ENCODE results near the gene TFDP1. TPM values are rescaled to one million over a fixed set of nuclear protein-coding genes. Genes with fewer than 3 reads are reported as not detected.

Gene TFDP1
- total and polyA plus RNA-seq, 7 donors: 26.5 to 57.1 (median 40.2) TPM

GRCh38 chr13:113639616-113640262, 55.2 kb downstream of the TFDP1 start:
- TF ChIP-seq POLR2AphosphoS5 (IDR thresholded peaks at IDR 0.05) (peak; percentile 50 to 81 (median 72)), EP300 (IDR thresholded peaks at IDR 0.05) (no peak)
- WGBS, 2 donors: 95 to 97% methylated on average over 27 of the region's 27 CpGs
- Histone ChIP-seq H3K27ac (peak overlapping the region in 3 of 4 donors; percentile 20 to 63 (median 43)), H3K27me3 (no peaks in the 10 kb centered on the region), H3K36me3 (peaks cover 17 to 55% (median 27%) of the 10 kb centered on the region in 4 donors), H3K4me1 (peaks cover 0 to 14% (median 4%) of the 10 kb centered on the region in 4 donors), H3K4me3 (no peak overlapping the region), H3K9me3 (no peaks in the 10 kb centered on the region)
- intact Hi-C loops (cut with DNase I): no loop called here
- peak; percentile 76 for DNase-seq

DNA sequence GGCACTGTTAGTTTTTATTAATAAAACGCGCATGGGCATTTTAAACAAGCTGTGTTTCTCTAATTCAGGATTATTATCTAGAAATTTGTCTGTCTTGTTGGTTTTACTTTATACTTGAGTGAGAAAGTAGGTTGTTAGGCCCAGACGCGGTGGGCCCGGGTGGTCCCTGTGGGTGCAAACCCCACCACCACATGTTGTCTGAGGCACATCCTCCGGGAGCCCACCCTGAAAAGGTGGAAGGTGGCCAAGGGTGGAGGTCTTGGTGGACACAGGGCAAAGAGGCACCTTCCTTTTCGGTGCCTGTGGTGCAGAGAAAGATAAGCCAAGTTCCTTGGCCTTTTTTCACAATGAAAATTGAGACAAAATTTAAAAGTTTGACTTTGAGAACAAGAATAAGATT, 56.9 kb downstream of the TFDP1 start:
- no peaks in the 10 kb centered on the region for H3K9me3 ChIP-seq
- H3K36me3 ChIP-seq: peaks cover 13 to 38% (median 17%) of the 10 kb centered on the region in 4 donors
- peaks cover 0 to 14% (median 5%) of the 10 kb centered on the region in 4 donors for H3K4me1 ChIP-seq
- TF ChIP-seq CTCF (IDR thresholded peaks at IDR 0.05) (no peak), EP300 (IDR thresholded peaks at IDR 0.05) (no peak), POLR2A (IDR thresholded peaks at IDR 0.05) (no peak), POLR2AphosphoS5 (IDR thresholded peaks at IDR 0.05) (no peak)
- DNase-seq: peak; percentile 17
- H3K4me3 ChIP-seq: no peak overlapping the region
- intact Hi-C loops (cut with DNase I): no loop called here
- no peak overlapping the region for H3K27ac ChIP-seq
- 91 to 97% methylated on average over 7 of the region's 7 CpGs for WGBS, 2 donors
- no peaks in the 10 kb centered on the region for H3K27me3 ChIP-seq

GRCh38 chr13:113642563-113642962, 58.0 kb downstream of the TFDP1 start:
- intact Hi-C loops (cut with DNase I): no loop called here
- Histone ChIP-seq H3K4me3 (no peak overlapping the region), H3K27ac (no peak overlapping the region), H3K9me3 (no peaks in the 10 kb centered on the region), H3K36me3 (peaks cover 7 to 27% (median 10%) of the 10 kb centered on the region in 4 donors), H3K4me1 (peaks cover 0 to 22% (median 13%) of the 10 kb centered on the region in 4 donors), H3K27me3 (no peaks in the 10 kb centered on the region)
- no peak for DNase-seq
- 94 to 95% methylated on average over 2 of the region's 2 CpGs for WGBS, 2 donors
- TF ChIP-seq EP300 (IDR thresholded peaks at IDR 0.05): no peak
- TF ChIP-seq POLR2AphosphoS5 (IDR thresholded peaks at IDR 0.05): no peak
- TF ChIP-seq POLR2A (IDR thresholded peaks at IDR 0.05): no peak
- TF ChIP-seq CTCF (IDR thresholded peaks at IDR 0.05): no peak

GRCh38 chr13:113643593-113643992, 59.0 kb downstream of the TFDP1 start:
- no peak overlapping the region for H3K27ac ChIP-seq
- TF ChIP-seq POLR2A (IDR thresholded peaks at IDR 0.05) (no peak), EP300 (IDR thresholded peaks at IDR 0.05) (no peak)
- no peak for DNase-seq
- peaks cover 0 to 17% (median 4%) of the 10 kb centered on the region in 4 donors for H3K36me3 ChIP-seq
- WGBS, 2 donors: 79 to 98% methylated on average over 5 of the region's 5 CpGs
- H3K4me1 ChIP-seq: peaks cover 0 to 29% (median 20%) of the 10 kb centered on the region in 4 donors
- no peak overlapping the region for H3K4me3 ChIP-seq
- H3K9me3 ChIP-seq: no peaks in the 10 kb centered on the region
- intact Hi-C loops (cut with DNase I): no loop called here
- no peaks in the 10 kb centered on the region for H3K27me3 ChIP-seq

DNA sequence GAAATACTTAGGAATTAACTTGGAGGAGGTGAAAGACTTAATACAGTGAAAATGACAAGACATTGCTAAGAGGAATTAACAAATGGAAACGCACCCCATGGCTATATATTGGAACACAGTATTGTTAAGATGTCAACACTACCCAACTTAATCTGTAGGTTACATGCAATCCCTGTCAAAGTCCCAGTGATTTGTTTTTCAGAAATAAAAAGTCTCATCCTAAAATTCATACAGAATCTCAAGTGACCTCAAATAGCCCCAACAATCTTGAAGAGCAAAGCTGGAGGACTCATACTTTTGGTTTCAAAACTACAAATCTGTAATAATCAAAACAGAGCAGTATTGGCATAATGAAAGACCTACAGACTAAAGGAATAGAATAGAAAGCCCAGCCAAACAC, 60.2 kb downstream of the TFDP1 start:
- intact Hi-C loops (cut with DNase I): no loop called here

More for the DNA sequence above, 60.2 kb downstream of the TFDP1 start:
- Histone ChIP-seq H3K9me3 (no peaks in the 10 kb centered on the region), H3K27me3 (no peaks in the 10 kb centered on the region), H3K36me3 (peaks cover 0 to 8% (median 4%) of the 10 kb centered on the region in 4 donors), H3K4me3 (no peak overlapping the region), H3K27ac (no peak overlapping the region), H3K4me1 (peaks cover 0 to 19% (median 16%) of the 10 kb centered on the region in 4 donors)
- DNase-seq: no peak
- no peak for TF ChIP-seq CTCF (IDR thresholded peaks at IDR 0.05)
- no peak for TF ChIP-seq EP300 (IDR thresholded peaks at IDR 0.05)
- TF ChIP-seq POLR2A (IDR thresholded peaks at IDR 0.05): no peak
- no peak for TF ChIP-seq POLR2AphosphoS5 (IDR thresholded peaks at IDR 0.05)
- 98% methylated on average over 1 of the region's 1 CpG for WGBS, 2 donors

All from sigmoid colon (tissue), 7 donors.